ENCODE data around the gene NEFH.

The NEFH gene

DNA sequence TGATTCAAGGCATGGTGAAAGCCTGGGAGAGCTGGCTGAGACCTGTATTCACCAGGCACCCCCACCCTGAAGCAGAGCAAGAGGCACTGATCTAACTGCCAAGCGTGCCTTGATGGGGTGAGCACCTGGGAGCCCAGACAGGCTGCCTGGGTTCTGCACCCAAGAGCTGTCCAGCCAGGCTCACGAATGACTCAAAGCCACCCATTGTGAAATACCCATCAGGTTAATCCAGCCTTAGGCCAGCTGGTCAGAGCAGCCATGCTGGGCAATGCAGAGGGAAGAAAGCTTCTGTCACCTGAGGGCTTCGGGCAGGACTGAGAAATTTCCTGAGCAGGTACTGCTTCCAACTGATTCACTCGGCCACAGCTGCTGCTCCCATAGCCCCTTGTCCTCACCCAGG, 51.4 kb downstream of the NEFH start:
- peaks cover 74% of the 10 kb centered on the region for H3K36me3 ChIP-seq (ENCODE audit: control insufficient read depth, low read depth, low read length)

DNA sequence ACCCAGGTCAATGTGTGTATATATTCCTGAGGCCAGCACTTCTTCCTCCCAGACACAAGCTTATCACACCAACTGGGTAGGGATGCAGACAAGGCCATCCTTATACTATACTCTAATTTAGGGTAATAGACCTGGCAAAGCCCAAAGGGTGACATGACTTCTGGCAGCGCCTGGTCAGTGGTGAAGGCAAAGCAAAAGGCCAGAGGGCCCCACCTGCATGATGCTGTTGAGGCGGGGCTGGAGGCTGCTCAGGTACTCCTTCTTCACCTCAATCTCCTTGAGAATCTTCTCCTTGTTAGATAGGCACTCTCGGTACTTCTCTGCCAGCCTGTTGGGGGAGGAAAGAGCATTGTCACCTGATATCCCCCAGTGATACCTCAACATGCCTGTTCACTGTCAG, 56.4 kb downstream of the NEFH start:
- H3K36me3 ChIP-seq (ENCODE audit: control insufficient read depth, low read depth, low read length): peaks cover 73% of the 10 kb centered on the region
- no peak overlapping the region for H3K9ac ChIP-seq (ENCODE audit: low read length)
- H3K27ac ChIP-seq (ENCODE audit: low read length): no peak overlapping the region

More for the DNA sequence above, 51.4 kb downstream of the NEFH start:
- Histone ChIP-seq H3K9ac (ENCODE audit: low read length) (no peak overlapping the region), H3K4me3 (ENCODE audit: low read length) (no peak overlapping the region), H3K27me3 (ENCODE audit: control insufficient read depth, insufficient read depth, low read length) (no peaks in the 10 kb centered on the region), H3K9me3 (ENCODE audit: control insufficient read depth, low read depth, low read length) (no peaks in the 10 kb centered on the region), H3K27ac (ENCODE audit: low read length) (no peak overlapping the region), H3K4me1 (ENCODE audit: control insufficient read depth, low read depth, low read length) (no peaks in the 10 kb centered on the region)

DNA sequence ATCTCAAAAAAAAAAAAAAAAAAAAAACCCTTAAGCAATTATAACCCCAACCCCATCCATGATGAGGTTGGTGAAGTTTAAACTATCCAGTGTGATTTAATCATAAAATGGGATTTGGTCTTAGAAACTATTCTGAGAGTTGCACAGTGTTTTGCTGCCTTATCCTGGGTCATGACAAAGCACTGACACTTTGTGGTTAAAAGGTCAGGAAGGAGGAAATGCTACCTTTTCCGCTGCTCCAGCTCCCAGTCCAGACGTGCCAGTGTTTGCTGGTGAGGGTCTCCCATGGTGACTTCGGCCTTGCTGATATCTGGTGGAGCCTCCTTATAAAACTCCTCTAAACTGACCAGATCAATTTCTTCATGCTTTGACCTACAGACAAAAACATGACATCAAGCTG, 59.1 kb downstream of the NEFH start:
- Histone ChIP-seq H3K9me3 (ENCODE audit: control insufficient read depth, low read depth, low read length) (no peaks in the 10 kb centered on the region), H3K36me3 (ENCODE audit: control insufficient read depth, low read depth, low read length) (peaks cover 77% of the 10 kb centered on the region), H3K9ac (ENCODE audit: low read length) (no peak overlapping the region), H3K27me3 (ENCODE audit: control insufficient read depth, insufficient read depth, low read length) (no peaks in the 10 kb centered on the region), H3K27ac (ENCODE audit: low read length) (no peak overlapping the region), H3K4me3 (ENCODE audit: low read length) (no peak overlapping the region), H3K4me1 (ENCODE audit: control insufficient read depth, low read depth, low read length) (no peaks in the 10 kb centered on the region)

More for the DNA sequence above, 56.4 kb downstream of the NEFH start:
- H3K4me1 ChIP-seq (ENCODE audit: control insufficient read depth, low read depth, low read length): no peaks in the 10 kb centered on the region
- H3K4me3 ChIP-seq (ENCODE audit: low read length): no peak overlapping the region
- no peaks in the 10 kb centered on the region for H3K9me3 ChIP-seq (ENCODE audit: control insufficient read depth, low read depth, low read length)
- no peaks in the 10 kb centered on the region for H3K27me3 ChIP-seq (ENCODE audit: control insufficient read depth, insufficient read depth, low read length)
